DND-41 (cell line): ENCODE measurements around the gene CD276.

Source experiments
- EZH2 ChIP-seq: IDR thresholded peaks from 3 replicates; pipeline ENCODE4 v1.6.1; 2012; ENCODE audit warnings: borderline replicate concordance, low read depth, mild to moderate bottlenecking, moderate library complexity, low read length, inconsistent platforms; ENCODE audit not compliant: severe bottlenecking
- TF ChIP-seq, protein P1 (sequence below): IDR thresholded peaks from 2 replicates; pipeline ENCODE4 v1.5.1; 2012; ENCODE audit warnings: borderline replicate concordance, low read length, moderate library complexity, mild to moderate bottlenecking; ENCODE audit not compliant: poor library complexity, severe bottlenecking; ENCODE audit errors: extremely low read depth

- no peak for TF ChIP-seq EZH2
- TF ChIP-seq, protein P1, sequence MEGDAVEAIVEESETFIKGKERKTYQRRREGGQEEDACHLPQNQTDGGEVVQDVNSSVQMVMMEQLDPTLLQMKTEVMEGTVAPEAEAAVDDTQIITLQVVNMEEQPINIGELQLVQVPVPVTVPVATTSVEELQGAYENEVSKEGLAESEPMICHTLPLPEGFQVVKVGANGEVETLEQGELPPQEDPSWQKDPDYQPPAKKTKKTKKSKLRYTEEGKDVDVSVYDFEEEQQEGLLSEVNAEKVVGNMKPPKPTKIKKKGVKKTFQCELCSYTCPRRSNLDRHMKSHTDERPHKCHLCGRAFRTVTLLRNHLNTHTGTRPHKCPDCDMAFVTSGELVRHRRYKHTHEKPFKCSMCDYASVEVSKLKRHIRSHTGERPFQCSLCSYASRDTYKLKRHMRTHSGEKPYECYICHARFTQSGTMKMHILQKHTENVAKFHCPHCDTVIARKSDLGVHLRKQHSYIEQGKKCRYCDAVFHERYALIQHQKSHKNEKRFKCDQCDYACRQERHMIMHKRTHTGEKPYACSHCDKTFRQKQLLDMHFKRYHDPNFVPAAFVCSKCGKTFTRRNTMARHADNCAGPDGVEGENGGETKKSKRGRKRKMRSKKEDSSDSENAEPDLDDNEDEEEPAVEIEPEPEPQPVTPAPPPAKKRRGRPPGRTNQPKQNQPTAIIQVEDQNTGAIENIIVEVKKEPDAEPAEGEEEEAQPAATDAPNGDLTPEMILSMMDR, result no peak
Observed at GRCh38 chr15:73752806-73753193, 68.6 kb downstream of the CD276 start.
